Neuronal stem cell (in vitro differentiated cells): ENCODE data around the gene RELN.

Experiments used
- DNase-seq: peaks from one replicate; pipeline ENCODE4 v3.0.0-alpha.2; 2013; ENCODE audit warnings: low spot score
- H2AFZ ChIP-seq: one replicate; pipeline ENCODE4 v1.6.1; 2013; ENCODE audit warnings: mild to moderate bottlenecking, low read length, inconsistent platforms
- H2AK5ac ChIP-seq: 2 replicates; pipeline ENCODE4 v1.6.1; 2013; ENCODE audit warnings: low read depth, mild to moderate bottlenecking, inconsistent platforms, low read length, moderate library complexity, mixed read lengths
- H2BK120ac ChIP-seq: 2 replicates; pipeline ENCODE4 v1.6.1; 2013; ENCODE audit warnings: low read depth, mild to moderate bottlenecking, inconsistent platforms, low read length, moderate library complexity, mixed read lengths
- H2BK12ac ChIP-seq: one replicate; pipeline ENCODE4 v1.6.1; 2013; ENCODE audit warnings: low read length, inconsistent platforms
- H2BK15ac ChIP-seq: 2 replicates; pipeline ENCODE4 v1.6.1; 2013; ENCODE audit warnings: mild to moderate bottlenecking, low read length, inconsistent platforms, mixed read lengths
- H2BK5ac ChIP-seq: one replicate; pipeline ENCODE4 v1.6.1; 2013; ENCODE audit warnings: inconsistent platforms, mild to moderate bottlenecking, low read length, moderate library complexity
- H3K14ac ChIP-seq: one replicate; pipeline ENCODE4 v1.6.1; 2013; ENCODE audit warnings: low read length, inconsistent platforms
- H3K18ac ChIP-seq: 2 replicates; pipeline ENCODE4 v1.6.1; 2013; ENCODE audit warnings: low read length, inconsistent platforms
- H3K23ac ChIP-seq: 2 replicates; pipeline ENCODE4 v1.6.1; 2013; ENCODE audit warnings: low read depth, mild to moderate bottlenecking, mixed read lengths, low read length, inconsistent platforms; ENCODE audit not compliant: poor library complexity
- H3K27ac ChIP-seq: replicated peaks from 3 replicates; pipeline ENCODE4 v1.5.1; 2013; ENCODE audit warnings: low read length, inconsistent platforms
- H3K27me3 ChIP-seq, 3 experiments: 2 replicates each; pipeline ENCODE4 v1.6.1; 2013; ENCODE audit warnings: low read length in 3 of 3, mild to moderate bottlenecking in 2 of 3, inconsistent platforms in 1 of 3, low read depth in 1 of 3, mixed read lengths in 1 of 3, moderate library complexity in 1 of 3; ENCODE audit not compliant: control insufficient read depth in 3 of 3, insufficient read depth in 3 of 3
- H3K36me3 ChIP-seq, 2 donors: replicated peaks in 1 of 2; 2 replicates each; pipeline ENCODE4 v1.6.1; 2013; ENCODE audit warnings: low read length in 2 of 2; ENCODE audit not compliant: control insufficient read depth in 2 of 2, insufficient read depth in 2 of 2
- H3K4ac ChIP-seq: 2 replicates; pipeline ENCODE4 v1.6.1; 2013; ENCODE audit warnings: inconsistent platforms, mild to moderate bottlenecking, low read length, moderate library complexity
- H3K4me1 ChIP-seq, 2 donors: 1 replicate in 1 of 2; 2 replicates in 1 of 2; pipeline ENCODE4 v1.6.1; 2013; ENCODE audit warnings: low read length in 2 of 2, low read depth in 1 of 2; ENCODE audit not compliant: control insufficient read depth in 2 of 2, insufficient read depth in 1 of 2
- H3K4me2 ChIP-seq: one replicate; pipeline ENCODE4 v1.6.1; 2013; ENCODE audit warnings: mild to moderate bottlenecking, low read length, inconsistent platforms; ENCODE audit not compliant: insufficient read depth, poor library complexity, severe bottlenecking
- H3K4me3 ChIP-seq, 2 donors: 2 replicates each; pipeline ENCODE4 v1.5.1; 2013; ENCODE audit warnings: low read length in 2 of 2, mild to moderate bottlenecking in 2 of 2, inconsistent platforms in 1 of 2, moderate library complexity in 1 of 2
- H3K79me1 ChIP-seq: one replicate; pipeline ENCODE4 v1.6.1; 2013; ENCODE audit warnings: low read depth, mild to moderate bottlenecking, inconsistent platforms, low read length, moderate library complexity
- H3K9ac ChIP-seq: one replicate; pipeline ENCODE4 v1.6.1; 2013; ENCODE audit warnings: mild to moderate bottlenecking, low read depth, low read length, inconsistent platforms; ENCODE audit not compliant: poor library complexity
- H3K9me3 ChIP-seq, 2 donors: replicated peaks in 1 of 2; 2 replicates each; pipeline versions ENCODE3 to v1.6.1; 2013; ENCODE audit warnings: low read length in 2 of 2, mild to moderate bottlenecking in 2 of 2, inconsistent platforms in 1 of 2, low read depth in 1 of 2, mixed read lengths in 1 of 2, moderate library complexity in 1 of 2; ENCODE audit not compliant: control insufficient read depth in 2 of 2, insufficient read depth in 1 of 2
- H4K8ac ChIP-seq: one replicate; pipeline ENCODE4 v1.6.1; 2013; ENCODE audit warnings: low read depth, mild to moderate bottlenecking, inconsistent platforms, low read length, moderate library complexity
- H4K91ac ChIP-seq: one replicate; pipeline ENCODE4 v1.6.1; 2013; ENCODE audit warnings: low read length, low read depth, mild to moderate bottlenecking, inconsistent platforms; ENCODE audit not compliant: poor library complexity
- WGBS, 2 donors: extraction: QIAGEN DNeasy Blood & Tissue Kit; methylation state at CpG; one replicate each; pipeline ENCODE4 v1.1.7; 2013; ENCODE audit warnings: missing lambda C conversion rate in 2 of 2, mixed read lengths in 1 of 2; ENCODE audit not compliant: insufficient read length in 2 of 2, insufficient replicate concordance in 1 of 2; ENCODE audit errors: extremely low coverage in 2 of 2; 5-methylcytosine and 5-hydroxymethylcytosine counted together

The RELN gene

DNA sequence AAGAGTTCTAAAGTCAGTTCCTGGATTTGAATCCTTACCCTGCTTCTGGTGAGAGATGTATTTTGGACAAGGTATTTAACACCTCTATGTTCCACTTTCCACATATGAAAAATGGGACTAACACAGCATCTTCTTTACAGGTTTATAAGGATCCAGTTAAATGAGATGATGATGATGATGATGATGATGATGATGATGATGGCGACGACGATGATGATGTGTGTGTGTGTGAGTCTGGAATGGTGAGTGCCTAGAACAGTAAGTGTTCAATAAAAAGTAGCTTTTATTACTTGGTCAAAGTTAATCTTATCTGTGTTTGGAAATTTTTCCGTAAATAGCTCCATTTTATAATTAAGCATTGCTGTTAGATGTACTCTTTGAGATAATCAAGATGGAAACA is 295.2 kb downstream of the RELN start:
- H3K4me3 ChIP-seq = no peak overlapping the region
- WGBS, 2 donors = 100% methylated on average over 3 of the region's 4 CpGs; no CpG with 5 or more reads in 1 of the 2 donors
- H3K27ac ChIP-seq = no peak overlapping the region
- no peak overlapping the region for H3K14ac ChIP-seq
- no peak overlapping the region for H4K8ac ChIP-seq
- H3K23ac ChIP-seq = no peak overlapping the region
- no peak overlapping the region for H2BK12ac ChIP-seq
- H3K18ac ChIP-seq = no peak overlapping the region
- H3K9me3 ChIP-seq = no peaks in the 10 kb centered on the region
- no peak overlapping the region for H2BK120ac ChIP-seq
- no peaks in the 10 kb centered on the region for H3K36me3 ChIP-seq
- H3K4me1 ChIP-seq = peaks cover 0 to under 1% of the 10 kb centered on the region in 2 donors
- no peak overlapping the region for H3K9ac ChIP-seq
- H2AK5ac ChIP-seq = no peak overlapping the region
- H3K4me2 ChIP-seq = no peak overlapping the region
- no peak overlapping the region for H4K91ac ChIP-seq
- H2BK15ac ChIP-seq = no peak overlapping the region
- no peak for DNase-seq
- H3K79me1 ChIP-seq = no peaks in the 10 kb centered on the region
- H2BK5ac ChIP-seq = no peak overlapping the region
- H3K27me3 ChIP-seq = no peaks in the 10 kb centered on the region
- H2AFZ ChIP-seq = no peak overlapping the region
- H3K4ac ChIP-seq = no peak overlapping the region

DNA sequence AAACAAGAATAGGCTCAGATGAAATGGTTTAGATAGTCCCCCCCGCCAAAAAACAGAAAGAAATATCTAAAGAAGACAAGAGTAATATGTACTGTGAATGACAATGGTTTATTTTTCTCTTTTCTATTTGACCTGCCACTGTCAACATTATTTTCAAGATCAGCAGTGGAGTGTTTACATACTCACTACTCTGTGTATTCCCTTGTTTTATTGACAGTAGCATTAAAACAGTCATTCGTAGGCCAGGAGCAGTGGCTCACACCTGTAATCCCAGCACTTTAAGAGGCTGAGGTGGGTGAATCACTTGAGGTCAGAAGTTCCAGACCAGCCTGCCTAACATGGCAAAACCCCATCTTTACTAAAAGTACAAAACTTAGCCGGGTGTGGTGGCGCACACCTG is 298.2 kb downstream of the RELN start:
- Histone ChIP-seq H3K4me1 (peaks cover 0 to 2% of the 10 kb centered on the region in 2 donors), H2BK120ac (no peak overlapping the region), H3K4me2 (no peak overlapping the region), H2BK12ac (no peak overlapping the region), H3K9ac (no peak overlapping the region), H3K79me1 (no peaks in the 10 kb centered on the region), H3K9me3 (no peaks in the 10 kb centered on the region), H4K8ac (no peak overlapping the region), H2BK5ac (no peak overlapping the region), H3K14ac (no peak overlapping the region), H3K36me3 (no peaks in the 10 kb centered on the region), H4K91ac (no peak overlapping the region), H3K23ac (no peak overlapping the region), H3K27ac (no peak overlapping the region), H3K27me3 (no peaks in the 10 kb centered on the region), H2AK5ac (no peak overlapping the region), H3K18ac (no peak overlapping the region), H2AFZ (no peak overlapping the region), H3K4ac (no peak overlapping the region), H2BK15ac (no peak overlapping the region), H3K4me3 (no peak overlapping the region)
- no CpG with 5 or more reads among the region's 4 CpGs for WGBS, 2 donors
- no peak for DNase-seq

DNA sequence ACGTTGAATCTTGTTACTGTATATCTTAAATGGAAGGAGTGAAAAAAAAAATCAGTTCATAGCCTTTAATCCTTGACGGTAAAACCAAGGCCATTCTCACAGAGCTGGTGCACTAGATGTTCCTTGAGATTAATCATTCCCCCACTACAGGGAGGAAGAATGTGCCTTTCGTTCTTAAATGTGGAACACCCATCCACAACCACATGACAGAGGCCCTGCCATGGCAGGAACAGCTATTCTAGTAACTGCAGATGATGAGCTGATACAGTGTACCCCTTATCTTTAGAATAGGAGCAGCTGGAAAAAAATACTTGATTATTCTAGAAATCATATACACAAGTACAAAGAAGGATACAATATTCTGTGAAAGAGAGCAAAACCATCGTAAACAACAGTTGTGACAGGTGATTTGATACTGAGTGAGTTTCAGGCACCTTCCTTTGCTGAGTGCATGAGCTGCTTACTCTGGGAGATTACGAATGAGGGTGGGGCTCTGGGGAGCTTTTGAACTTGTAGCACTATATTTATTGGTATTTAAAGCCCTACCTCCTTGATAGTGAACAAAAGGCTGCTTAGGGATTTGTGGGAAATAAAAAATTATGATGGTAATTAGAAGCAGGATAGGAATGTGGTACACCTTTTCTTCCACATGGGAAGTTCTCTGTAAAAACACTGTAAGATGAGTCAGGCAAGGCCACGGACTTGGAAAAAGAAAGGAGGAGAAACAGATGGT is 299.1 kb downstream of the RELN start:
- Histone ChIP-seq H3K14ac (no peak overlapping the region), H2AFZ (no peak overlapping the region), H2BK15ac (no peak overlapping the region), H3K4me1 (peaks cover 0 to 2% of the 10 kb centered on the region in 2 donors), H3K4me2 (no peak overlapping the region), H3K18ac (no peak overlapping the region), H3K27me3 (no peaks in the 10 kb centered on the region), H4K91ac (no peak overlapping the region), H3K4me3 (no peak overlapping the region), H3K9me3 (no peaks in the 10 kb centered on the region), H2BK120ac (no peak overlapping the region), H3K79me1 (no peaks in the 10 kb centered on the region), H3K23ac (no peak overlapping the region), H4K8ac (no peak overlapping the region), H3K4ac (no peak overlapping the region), H3K27ac (no peak overlapping the region), H2AK5ac (no peak overlapping the region), H2BK12ac (no peak overlapping the region), H3K9ac (no peak overlapping the region), H3K36me3 (no peaks in the 10 kb centered on the region), H2BK5ac (no peak overlapping the region)
- WGBS, 2 donors = no CpG with 5 or more reads among the region's 6 CpGs
- no peak for DNase-seq

DNA sequence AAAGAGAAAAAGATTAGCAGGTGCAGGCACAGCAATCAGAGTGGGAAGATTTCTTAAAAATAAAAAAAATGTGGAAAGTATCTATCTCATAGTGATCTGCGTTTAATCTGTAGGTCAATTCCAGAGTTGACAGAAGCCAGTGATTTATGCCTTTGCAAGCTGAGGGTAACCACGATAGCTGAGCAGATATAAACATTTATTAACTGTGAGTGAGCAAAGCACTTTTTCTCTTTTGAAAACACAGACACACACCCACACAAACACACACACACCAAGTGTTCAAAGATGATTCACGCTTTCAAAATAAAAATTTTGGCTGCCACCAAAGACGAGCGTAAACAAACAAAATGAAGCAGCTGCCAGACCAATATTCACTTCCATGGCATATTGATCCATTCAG is 300.2 kb downstream of the RELN start:
- no peaks in the 10 kb centered on the region for H3K36me3 ChIP-seq
- no peak overlapping the region for H3K23ac ChIP-seq
- no peak overlapping the region for H3K4me2 ChIP-seq
- H3K4me3 ChIP-seq = no peak overlapping the region
- no peaks in the 10 kb centered on the region for H3K27me3 ChIP-seq
- H3K27ac ChIP-seq = no peak overlapping the region
- no peak overlapping the region for H2BK15ac ChIP-seq
- no peak overlapping the region for H3K14ac ChIP-seq
- no peak for DNase-seq
- H2BK12ac ChIP-seq = no peak overlapping the region
- WGBS, 2 donors = no CpG with 5 or more reads among the region's 5 CpGs
- no peak overlapping the region for H4K8ac ChIP-seq
- no peak overlapping the region for H2BK5ac ChIP-seq
- H2AK5ac ChIP-seq = no peak overlapping the region
- H2BK120ac ChIP-seq = no peak overlapping the region
- H3K4me1 ChIP-seq = peaks cover 0 to 2% of the 10 kb centered on the region in 2 donors
- H3K9ac ChIP-seq = no peak overlapping the region
- no peak overlapping the region for H2AFZ ChIP-seq
- H4K91ac ChIP-seq = no peak overlapping the region
- H3K9me3 ChIP-seq = no peaks in the 10 kb centered on the region
- no peak overlapping the region for H3K4ac ChIP-seq
- no peaks in the 10 kb centered on the region for H3K79me1 ChIP-seq
- H3K18ac ChIP-seq = no peak overlapping the region
